ENCODE data around the gene HMX1.

HMX1 gene

GRCh38 chr4:8871417-8872401 lies at the start of gene HMX1:
Gene HMX1, minus strand, starts transcription at chr4:8871839. Its CDS starts 225 bp downstream, at chr4:8871614.
- peak; percentile 87 for DNase-seq (ENCODE audit: low spot score)

DNA sequence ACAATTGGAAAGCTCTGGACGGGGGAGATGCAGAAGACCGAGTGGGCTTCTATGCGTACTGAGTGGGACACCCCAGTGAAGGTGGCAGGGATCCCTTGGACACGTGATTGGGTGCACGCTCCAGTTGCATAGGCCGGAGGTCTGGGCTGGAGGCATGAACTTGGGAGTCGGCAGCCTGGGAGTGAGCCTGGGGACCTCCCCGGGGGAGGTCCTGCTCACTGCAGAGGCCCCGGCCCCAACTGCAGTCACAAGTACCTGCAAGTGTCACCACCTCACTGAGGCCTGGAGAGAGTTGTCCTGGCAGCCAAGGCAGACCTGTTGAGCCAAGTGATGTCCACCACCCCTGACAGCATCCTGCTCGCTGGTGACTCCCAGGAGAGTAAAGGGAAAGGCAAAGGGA lies 49.3 kb upstream of the HMX1 start:
- DNase-seq (ENCODE audit: low spot score): no peak

- no peak for DNase-seq (ENCODE audit: low spot score)
These were observed 48.8 kb upstream of the HMX1 start for GRCh38 chr4:8920289-8920965.

- no peak for DNase-seq (ENCODE audit: low spot score)
These were observed 48.1 kb upstream of the HMX1 start for GRCh38 chr4:8919651-8920288.

DNA sequence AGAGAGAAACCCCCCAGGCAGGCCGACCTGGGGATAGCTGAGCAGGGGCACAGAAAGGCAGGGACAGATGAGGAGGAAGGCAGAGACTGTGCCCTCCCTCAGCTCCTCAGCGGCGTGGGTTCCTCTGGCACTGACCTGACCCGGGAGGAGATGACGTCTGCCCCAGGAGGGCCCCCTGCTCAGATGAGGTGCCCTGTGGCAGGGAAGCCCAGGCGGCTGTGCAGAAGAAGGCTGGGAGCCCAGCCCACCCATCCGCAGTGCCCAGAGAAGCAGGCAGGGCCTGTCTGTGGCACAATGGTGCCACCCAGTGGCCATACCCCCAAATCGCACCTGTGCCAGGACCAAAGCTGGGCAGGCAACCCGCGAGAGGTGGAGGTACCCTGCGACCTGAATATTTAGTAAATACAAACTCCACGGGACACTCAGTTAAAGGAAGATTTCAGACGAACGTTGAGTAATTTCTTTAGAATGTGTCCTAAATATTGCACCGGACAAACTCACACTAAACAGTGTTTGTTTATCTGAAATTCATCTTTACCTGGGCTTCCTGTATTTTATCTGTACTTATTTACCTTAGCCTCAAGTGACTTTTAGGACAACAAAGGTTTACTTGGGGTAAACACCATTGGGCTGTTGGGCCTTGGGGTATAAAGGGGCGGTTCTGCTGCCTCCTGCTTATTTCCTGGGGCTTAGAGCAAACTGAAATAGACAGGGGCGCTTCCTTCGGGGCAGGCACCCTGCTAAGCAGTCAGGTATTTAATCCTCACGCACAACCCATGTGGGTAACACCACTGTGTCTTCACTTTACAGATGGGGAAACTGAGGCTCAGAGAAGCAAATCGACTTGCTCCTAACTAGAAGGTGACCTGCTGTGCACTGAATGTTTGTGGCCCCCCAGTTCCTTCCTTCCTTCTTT lies 46.5 kb upstream of the HMX1 start:
- peak; percentile 89 for DNase-seq (ENCODE audit: low spot score)

- peak; percentile 42 for DNase-seq (ENCODE audit: low spot score)
These were observed 45.7 kb upstream of the HMX1 start for GRCh38 chr4:8917321-8917811.

GRCh38 chr4:8916906-8917305 lies 45.3 kb upstream of the HMX1 start:
- no peak for DNase-seq (ENCODE audit: low spot score)

- DNase-seq (ENCODE audit: low spot score): no peak
These were observed 44.8 kb upstream of the HMX1 start for GRCh38 chr4:8916351-8916885.

DNA sequence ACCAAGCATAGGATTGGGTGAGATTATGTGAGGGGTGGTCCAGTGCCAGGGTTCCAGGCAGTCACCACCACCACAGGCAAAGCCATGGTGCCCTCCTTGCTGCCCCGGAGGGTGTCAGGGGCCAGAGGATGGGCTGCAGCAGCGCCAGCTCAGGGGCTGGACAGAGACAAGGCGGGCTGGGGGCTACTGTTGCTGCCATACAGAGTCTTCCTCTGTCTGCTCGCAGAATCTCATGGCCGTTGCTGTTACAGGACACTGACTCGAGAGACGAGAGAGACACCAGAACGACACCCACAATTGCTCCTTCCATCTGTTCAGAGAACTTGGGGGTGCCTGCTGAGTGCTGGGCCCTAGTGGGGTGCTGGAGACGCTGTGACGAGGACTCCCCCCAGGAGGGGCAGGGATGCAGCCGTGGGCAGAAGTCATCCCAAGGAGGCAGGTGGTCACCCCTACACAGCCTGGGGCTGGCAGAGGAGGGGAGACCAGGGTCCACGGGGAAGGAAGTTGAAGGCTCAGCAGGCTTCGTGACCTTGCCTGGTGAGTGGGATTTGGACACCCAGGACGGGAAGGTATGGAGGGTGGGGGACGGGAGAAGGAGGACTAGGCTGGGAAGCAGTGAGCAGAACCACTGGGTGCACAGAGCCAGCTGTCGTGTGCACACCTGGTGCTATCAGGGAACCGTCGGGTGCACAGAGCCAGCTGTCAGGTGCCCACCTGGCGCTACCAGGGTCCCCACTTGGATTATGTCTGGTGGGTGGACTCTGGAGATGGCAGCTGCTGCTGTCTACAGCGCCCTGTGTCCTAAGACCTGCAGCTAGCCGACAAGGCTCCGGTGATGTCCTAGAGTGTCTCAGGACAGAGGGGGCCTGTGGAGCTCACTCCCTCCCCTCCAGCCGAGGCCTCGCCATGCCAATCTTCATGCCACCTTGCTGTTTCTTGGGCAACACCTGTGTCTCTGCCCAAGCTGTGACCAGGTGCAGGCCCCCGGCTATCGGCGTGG lies 43.9 kb upstream of the HMX1 start:
- peak; percentile 35 for DNase-seq (ENCODE audit: low spot score)

DNA sequence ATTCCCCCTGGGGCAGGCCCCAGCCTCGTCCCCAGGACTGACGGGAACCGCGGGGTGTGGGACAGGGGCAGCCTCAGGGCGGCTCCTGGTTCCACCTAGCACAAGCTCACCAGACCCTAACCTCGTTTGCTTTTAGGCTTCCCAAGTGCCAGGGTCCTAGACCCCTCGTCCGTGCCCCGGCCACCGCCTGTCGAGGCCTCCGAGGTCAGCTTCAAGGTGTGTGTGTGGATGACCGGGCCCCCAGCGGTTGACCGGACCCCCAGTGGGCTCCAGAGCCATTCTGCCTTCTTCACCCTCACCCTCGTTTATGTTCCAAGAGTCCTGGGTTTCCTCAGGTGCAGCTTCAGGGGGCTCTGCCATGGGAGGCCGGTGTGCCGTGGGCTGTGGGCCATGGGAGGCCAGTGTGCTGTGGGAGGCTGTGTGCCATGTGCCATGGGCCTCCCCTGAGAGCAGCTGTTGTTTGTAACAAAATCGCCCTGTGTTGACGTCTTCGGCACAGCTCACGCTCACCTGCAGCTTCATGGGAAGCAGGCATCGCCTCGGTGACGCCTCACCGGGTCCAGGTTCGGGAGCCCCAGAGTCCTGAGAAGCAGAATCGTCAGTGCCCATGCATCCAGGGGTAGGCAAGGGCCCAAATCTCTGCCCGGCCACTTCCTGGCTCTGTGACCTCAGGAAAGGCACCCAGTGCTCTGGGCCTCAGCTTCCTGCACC lies 43.0 kb upstream of the HMX1 start:
- DNase-seq (ENCODE audit: low spot score): peak; percentile 35

- peak; percentile 33 for DNase-seq (ENCODE audit: low spot score)
These were observed 42.3 kb upstream of the HMX1 start for GRCh38 chr4:8913858-8914460.

GRCh38 chr4:8913121-8913857 lies 41.6 kb upstream of the HMX1 start:
- peak; percentile 32 for DNase-seq (ENCODE audit: low spot score)

DNA sequence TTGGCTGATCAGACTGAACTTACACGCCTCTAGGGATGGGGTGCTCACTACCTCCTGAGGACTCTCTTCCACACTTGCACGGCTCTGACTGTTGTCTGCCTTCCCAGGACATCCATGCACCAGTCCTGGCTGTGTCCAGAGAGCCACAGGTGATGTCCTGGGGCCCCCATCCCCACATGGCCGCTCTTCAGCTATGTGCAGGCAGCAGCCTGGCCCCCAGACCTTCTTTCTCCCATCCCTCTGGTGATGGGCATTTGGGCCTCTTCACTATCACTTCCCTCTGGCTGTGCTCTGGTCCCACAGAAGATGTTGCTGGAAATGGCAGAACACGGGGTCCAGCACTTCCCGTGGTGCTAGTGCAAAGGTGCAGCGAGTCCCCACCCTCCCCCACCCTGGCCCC lies 40.9 kb upstream of the HMX1 start:
- no peak for DNase-seq (ENCODE audit: low spot score)

- DNase-seq (ENCODE audit: low spot score): peak; percentile 34
These were observed 40.4 kb upstream of the HMX1 start for GRCh38 chr4:8912089-8912455.

DNA sequence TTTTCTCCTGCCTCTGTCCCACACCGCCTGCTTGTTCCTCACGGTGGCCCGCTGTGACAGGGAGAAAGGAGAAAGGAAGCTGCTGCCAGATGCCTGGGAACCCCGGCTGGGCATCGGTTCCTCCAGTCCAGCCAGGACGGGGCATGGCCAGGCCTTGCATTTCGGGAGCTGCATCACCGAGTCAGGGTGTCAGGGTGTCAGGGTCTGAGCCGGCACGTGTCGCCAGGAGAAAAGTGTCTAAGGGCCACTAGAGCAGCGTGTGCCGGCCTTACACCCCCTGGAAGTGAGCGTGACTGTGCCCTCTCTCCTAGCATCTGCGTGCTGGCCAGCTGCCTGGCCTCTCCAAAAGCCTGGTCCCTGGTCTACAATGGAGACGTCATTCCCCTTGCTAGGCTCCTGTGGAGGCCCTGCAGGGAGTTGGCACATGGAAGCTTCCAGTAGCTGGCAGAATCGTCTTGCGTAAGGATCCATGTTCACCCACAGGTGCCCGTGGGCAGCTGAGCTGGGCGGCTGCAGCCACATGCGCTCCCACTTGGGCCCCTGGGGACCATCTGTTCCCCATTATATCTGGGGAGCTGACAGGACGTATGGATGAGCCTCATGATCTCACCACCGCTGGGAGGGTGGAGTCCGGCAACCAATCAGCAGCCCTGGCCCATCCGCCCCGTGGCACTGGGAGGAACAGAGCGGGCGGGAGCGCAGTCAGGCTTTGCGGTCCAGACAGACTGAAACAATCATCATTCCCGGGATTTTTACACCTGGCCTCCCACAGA lies 39.9 kb upstream of the HMX1 start:
- DNase-seq (ENCODE audit: low spot score): peak; percentile 43

DNA sequence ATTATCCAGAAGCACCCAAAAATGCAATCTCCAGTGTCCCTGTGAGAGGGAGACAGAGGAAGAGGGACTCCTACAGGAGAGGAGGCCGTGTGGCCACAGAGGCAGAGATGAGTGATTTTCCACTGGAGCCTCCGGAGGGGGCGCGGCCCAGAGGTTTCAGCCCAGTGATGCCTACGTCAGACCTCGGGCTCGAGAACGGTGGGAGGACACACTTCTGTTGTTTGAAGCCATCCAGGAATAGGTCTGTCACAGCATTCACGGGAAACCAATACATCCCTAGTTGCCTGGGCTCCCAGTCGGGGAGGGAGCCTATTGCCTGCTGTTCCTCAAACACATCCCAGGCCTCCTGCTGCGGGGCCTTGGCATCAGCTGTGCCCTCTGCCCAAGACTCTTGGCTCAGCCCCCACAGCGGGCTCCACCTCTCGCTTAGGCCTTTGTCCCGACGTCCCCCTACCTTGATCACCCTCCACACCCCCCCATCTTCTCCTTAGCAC lies 39.2 kb upstream of the HMX1 start:
- peak; percentile 39 for DNase-seq (ENCODE audit: low spot score)

All from ecto neural progenitor cell (in vitro differentiated cells).